ENCODE data around the gene CXCL16. TPM values are rescaled to one million over a fixed set of nuclear protein-coding genes. Genes with fewer than 3 reads are reported as not detected.

The CXCL16 gene
- total RNA-seq, 1 donor: 11.2 TPM

DNA sequence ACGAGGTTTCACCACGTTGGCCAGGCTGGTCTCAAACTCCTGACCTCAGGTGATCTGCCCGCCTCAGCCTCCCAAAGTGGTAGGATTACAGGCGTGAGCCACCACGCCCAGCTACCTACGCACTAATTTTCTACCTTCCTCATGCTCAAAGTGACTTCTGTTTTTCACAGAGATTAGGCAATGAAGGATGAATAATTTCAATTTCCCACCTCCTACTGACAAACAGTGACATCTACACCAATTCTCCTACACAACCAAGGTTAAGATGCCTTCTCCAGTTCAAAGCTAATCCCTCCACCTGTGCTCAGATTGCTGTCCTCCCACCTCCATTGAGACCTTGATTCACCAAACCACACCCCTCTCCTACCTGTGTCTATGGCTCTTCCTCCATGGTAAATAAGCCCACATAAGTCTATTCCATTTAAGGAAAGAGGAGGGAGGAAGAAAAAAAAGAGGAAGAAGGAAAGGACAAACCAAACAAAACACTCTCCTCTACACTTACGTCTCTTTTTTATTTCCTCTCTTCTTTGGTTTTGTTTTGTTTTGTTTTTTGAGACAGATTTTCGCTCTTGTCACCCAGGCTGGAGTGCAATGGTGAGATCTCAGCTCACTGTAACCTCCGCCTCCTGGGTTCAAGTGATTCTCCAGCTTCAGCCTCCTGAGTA lies 13.9 kb downstream of the CXCL16 start:
- no peak overlapping the region for H2AFZ ChIP-seq (ENCODE audit: low read length)
- H3K79me2 ChIP-seq (ENCODE audit: insufficient read depth, low read length): no peaks in the 10 kb centered on the region
- TF ChIP-seq, protein P1, sequence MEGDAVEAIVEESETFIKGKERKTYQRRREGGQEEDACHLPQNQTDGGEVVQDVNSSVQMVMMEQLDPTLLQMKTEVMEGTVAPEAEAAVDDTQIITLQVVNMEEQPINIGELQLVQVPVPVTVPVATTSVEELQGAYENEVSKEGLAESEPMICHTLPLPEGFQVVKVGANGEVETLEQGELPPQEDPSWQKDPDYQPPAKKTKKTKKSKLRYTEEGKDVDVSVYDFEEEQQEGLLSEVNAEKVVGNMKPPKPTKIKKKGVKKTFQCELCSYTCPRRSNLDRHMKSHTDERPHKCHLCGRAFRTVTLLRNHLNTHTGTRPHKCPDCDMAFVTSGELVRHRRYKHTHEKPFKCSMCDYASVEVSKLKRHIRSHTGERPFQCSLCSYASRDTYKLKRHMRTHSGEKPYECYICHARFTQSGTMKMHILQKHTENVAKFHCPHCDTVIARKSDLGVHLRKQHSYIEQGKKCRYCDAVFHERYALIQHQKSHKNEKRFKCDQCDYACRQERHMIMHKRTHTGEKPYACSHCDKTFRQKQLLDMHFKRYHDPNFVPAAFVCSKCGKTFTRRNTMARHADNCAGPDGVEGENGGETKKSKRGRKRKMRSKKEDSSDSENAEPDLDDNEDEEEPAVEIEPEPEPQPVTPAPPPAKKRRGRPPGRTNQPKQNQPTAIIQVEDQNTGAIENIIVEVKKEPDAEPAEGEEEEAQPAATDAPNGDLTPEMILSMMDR (IDR thresholded peaks at IDR 0.05; ENCODE audit: extremely low read depth, low read depth, low read length): no peak
- no peak for DNase-seq (ENCODE audit: insufficient read length, low spot score, missing footprints)
- no peak overlapping the region for H3K27ac ChIP-seq (ENCODE audit: low read depth, low read length)
- H3K4me3 ChIP-seq (ENCODE audit: insufficient read depth, low read length): no peak overlapping the region
- H3K4me2 ChIP-seq (ENCODE audit: insufficient read depth, low read length): no peak overlapping the region
- H3K27me3 ChIP-seq (ENCODE audit: insufficient read depth, low read length): no peaks in the 10 kb centered on the region
- H4K20me1 ChIP-seq (ENCODE audit: insufficient read depth, low read length): no peaks in the 10 kb centered on the region
- no peaks in the 10 kb centered on the region for H3K36me3 ChIP-seq (ENCODE audit: insufficient read depth, low read length)
- H3K4me1 ChIP-seq (ENCODE audit: insufficient read depth, low read length): peaks cover 11% of the 10 kb centered on the region
- H3K9me3 ChIP-seq (ENCODE audit: low read depth, low read length): no peaks in the 10 kb centered on the region

DNA sequence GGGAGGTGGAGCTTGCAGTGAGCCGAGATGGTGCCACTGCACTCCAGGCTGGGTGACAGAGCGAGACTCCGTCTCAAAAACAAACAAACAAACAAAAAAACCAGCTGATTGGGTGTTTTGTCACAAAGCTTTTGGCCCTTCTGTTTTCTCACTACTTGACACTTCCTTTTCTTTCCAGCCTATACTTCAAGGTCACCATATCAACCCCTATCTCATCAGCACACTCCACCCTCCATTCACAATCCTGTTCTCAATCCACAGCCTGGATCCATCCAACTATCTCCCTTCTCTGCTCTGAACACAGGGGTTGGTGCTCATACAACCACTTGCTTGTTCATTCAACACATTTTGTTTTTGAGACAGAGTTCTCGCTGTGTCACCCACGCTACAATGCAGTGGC lies 15.1 kb downstream of the CXCL16 start:
- TF ChIP-seq, protein P1 (IDR thresholded peaks at IDR 0.05; ENCODE audit: extremely low read depth, low read depth, low read length): no peak
- no peak for DNase-seq (ENCODE audit: insufficient read length, low spot score, missing footprints)
- H3K9me3 ChIP-seq (ENCODE audit: low read depth, low read length): no peaks in the 10 kb centered on the region
- H3K27ac ChIP-seq (ENCODE audit: low read depth, low read length): no peak overlapping the region
- no peaks in the 10 kb centered on the region for H3K36me3 ChIP-seq (ENCODE audit: insufficient read depth, low read length)
- H3K27me3 ChIP-seq (ENCODE audit: insufficient read depth, low read length): no peaks in the 10 kb centered on the region
- no peak overlapping the region for H3K4me2 ChIP-seq (ENCODE audit: insufficient read depth, low read length)
- H3K4me1 ChIP-seq (ENCODE audit: insufficient read depth, low read length): peaks cover 7% of the 10 kb centered on the region
- no peak overlapping the region for H3K4me3 ChIP-seq (ENCODE audit: insufficient read depth, low read length)
- no peaks in the 10 kb centered on the region for H4K20me1 ChIP-seq (ENCODE audit: insufficient read depth, low read length)
- H3K79me2 ChIP-seq (ENCODE audit: insufficient read depth, low read length): no peaks in the 10 kb centered on the region
- H2AFZ ChIP-seq (ENCODE audit: low read length): no peak overlapping the region

DNA sequence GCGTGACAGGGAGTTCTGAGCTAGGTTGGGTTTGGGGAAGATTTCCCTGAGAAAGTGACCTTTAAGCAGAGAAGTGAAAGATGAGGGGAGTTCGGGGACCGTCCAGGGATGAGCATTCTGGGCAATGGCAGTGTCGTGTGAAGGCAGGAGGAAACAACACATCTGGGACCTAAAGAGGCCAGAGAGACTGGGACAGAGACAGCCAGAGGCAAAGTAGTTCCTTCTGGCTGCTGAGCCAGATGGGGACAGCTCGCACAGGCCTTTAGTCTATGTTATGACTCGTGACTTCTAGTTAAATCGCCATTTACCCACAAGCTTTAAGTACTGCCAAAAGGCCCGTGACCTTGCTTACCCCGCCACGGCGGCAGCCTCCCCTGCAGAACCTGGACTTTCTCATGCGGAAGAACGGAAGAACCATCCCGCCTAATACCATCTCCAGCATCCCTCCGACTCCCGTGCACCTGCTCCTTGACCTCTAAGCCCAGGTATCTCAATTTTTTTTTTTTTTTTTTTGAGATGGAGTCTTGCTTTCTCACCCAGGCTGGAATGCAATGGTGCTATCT lies 17.0 kb downstream of the CXCL16 start:
- Histone ChIP-seq H3K9me3 (ENCODE audit: low read depth, low read length) (no peaks in the 10 kb centered on the region), H3K4me2 (ENCODE audit: insufficient read depth, low read length) (no peak overlapping the region), H3K27me3 (ENCODE audit: insufficient read depth, low read length) (no peaks in the 10 kb centered on the region), H3K4me3 (ENCODE audit: insufficient read depth, low read length) (no peak overlapping the region), H3K27ac (ENCODE audit: low read depth, low read length) (no peak overlapping the region), H3K4me1 (ENCODE audit: insufficient read depth, low read length) (peaks cover 7% of the 10 kb centered on the region), H4K20me1 (ENCODE audit: insufficient read depth, low read length) (no peaks in the 10 kb centered on the region), H2AFZ (ENCODE audit: low read length) (no peak overlapping the region), H3K79me2 (ENCODE audit: insufficient read depth, low read length) (no peaks in the 10 kb centered on the region), H3K36me3 (ENCODE audit: insufficient read depth, low read length) (no peaks in the 10 kb centered on the region)
- TF ChIP-seq, protein P1 (IDR thresholded peaks at IDR 0.05; ENCODE audit: extremely low read depth, low read depth, low read length): no peak
- peak; percentile 65 for DNase-seq (ENCODE audit: insufficient read length, low spot score, missing footprints)

DNA sequence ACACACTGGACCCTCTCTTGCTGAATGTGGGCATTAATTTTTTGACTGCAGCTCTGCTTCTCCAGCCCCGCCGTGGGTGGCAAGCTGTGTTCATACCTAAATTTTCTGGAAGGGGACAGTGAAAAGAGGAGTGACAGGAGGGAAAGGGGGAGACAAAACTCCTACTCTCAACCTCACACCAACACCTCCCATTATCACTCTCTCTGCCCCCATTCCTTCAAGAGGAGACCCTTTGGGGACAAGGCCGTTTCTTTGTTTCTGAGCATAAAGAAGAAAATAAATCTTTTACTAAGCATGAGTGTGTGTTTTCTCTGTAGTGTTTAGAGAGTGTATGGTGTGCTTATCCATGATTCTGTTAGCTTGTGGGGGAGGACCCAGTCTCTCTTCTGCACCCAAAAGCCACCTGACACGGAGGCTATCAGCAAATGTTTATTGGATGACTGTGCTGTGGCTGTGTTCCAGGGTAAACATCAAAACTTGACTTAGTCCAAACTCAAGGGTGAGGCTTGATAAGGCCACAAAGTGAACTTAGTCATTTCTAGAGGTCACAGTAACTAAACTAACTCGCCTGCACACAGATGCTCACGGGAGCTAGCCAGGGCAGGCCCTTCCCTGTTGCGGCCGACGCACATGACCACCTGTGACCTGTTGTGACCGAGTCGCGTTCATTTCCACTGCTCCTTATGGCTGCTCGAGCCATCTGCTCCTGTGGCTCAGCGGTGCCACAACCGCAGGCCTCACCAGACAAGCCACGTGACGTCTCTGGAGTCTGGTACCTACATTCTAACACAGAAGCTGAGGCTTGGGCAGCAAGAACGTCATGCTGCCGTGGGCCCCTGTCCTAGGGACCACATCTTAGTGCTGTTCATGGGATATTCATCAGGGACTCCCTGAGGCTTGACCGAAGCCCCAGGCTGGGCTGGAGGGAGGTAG lies 18.3 kb downstream of the CXCL16 start:
- Histone ChIP-seq H3K36me3 (ENCODE audit: insufficient read depth, low read length) (no peaks in the 10 kb centered on the region), H3K27ac (ENCODE audit: low read depth, low read length) (no peak overlapping the region), H3K4me3 (ENCODE audit: insufficient read depth, low read length) (no peak overlapping the region), H3K9me3 (ENCODE audit: low read depth, low read length) (no peaks in the 10 kb centered on the region), H4K20me1 (ENCODE audit: insufficient read depth, low read length) (no peaks in the 10 kb centered on the region), H3K27me3 (ENCODE audit: insufficient read depth, low read length) (no peaks in the 10 kb centered on the region), H3K4me2 (ENCODE audit: insufficient read depth, low read length) (no peak overlapping the region), H3K4me1 (ENCODE audit: insufficient read depth, low read length) (peaks cover 7% of the 10 kb centered on the region), H2AFZ (ENCODE audit: low read length) (no peak overlapping the region), H3K79me2 (ENCODE audit: insufficient read depth, low read length) (no peaks in the 10 kb centered on the region)
- peak; percentile 88 for DNase-seq (ENCODE audit: insufficient read length, low spot score, missing footprints)
- TF ChIP-seq, protein P1 (IDR thresholded peaks at IDR 0.05; ENCODE audit: extremely low read depth, low read depth, low read length): no peak

Measured in osteoblast (primary cell).